ENCODE measurements around the gene CDH2. TPM values are rescaled to one million over a fixed set of nuclear protein-coding genes. Genes with fewer than 3 reads are reported as not detected.

CDH2 gene
- polyA plus RNA-seq, 5 donors: 4.1 to 9.2 (median 6.8) TPM

GRCh38 chr18:28127763-28128658, 48.9 kb downstream of the CDH2 start:
- DNase-seq: no peak

GRCh38 chr18:28127228-28127627, 49.7 kb downstream of the CDH2 start:
- DNase-seq: no peak

GRCh38 chr18:28126768-28127167, 50.2 kb downstream of the CDH2 start:
- no peak for DNase-seq

- DNase-seq: no peak
Observed at GRCh38 chr18:28125051-28125450, 51.9 kb downstream of the CDH2 start.

GRCh38 chr18:28124131-28125029, 52.5 kb downstream of the CDH2 start:
- DNase-seq: no peak

- no peak for DNase-seq
Observed at GRCh38 chr18:28123401-28124030, 53.4 kb downstream of the CDH2 start.

- no peak for DNase-seq
Observed at GRCh38 chr18:28120828-28121515, 56.0 kb downstream of the CDH2 start.

GRCh38 chr18:28116461-28116860, 60.5 kb downstream of the CDH2 start:
- DNase-seq: no peak

- no peak for DNase-seq
Observed at GRCh38 chr18:28115149-28115550, 61.8 kb downstream of the CDH2 start.

- DNase-seq: no peak
Observed at GRCh38 chr18:28114472-28114871, 62.5 kb downstream of the CDH2 start.

GRCh38 chr18:28113271-28114029, 63.5 kb downstream of the CDH2 start:
- DNase-seq: no peak

- no peak for DNase-seq
Observed at GRCh38 chr18:28112056-28112470, 64.9 kb downstream of the CDH2 start.

- DNase-seq: no peak
Observed at GRCh38 chr18:28110924-28111323, 66.0 kb downstream of the CDH2 start.

- DNase-seq: no peak
Observed at GRCh38 chr18:28109781-28110560, 67.0 kb downstream of the CDH2 start.

- DNase-seq: no peak
Observed at GRCh38 chr18:28108814-28109213, 68.1 kb downstream of the CDH2 start.

GRCh38 chr18:28108254-28108653, 68.7 kb downstream of the CDH2 start:
- no peak for DNase-seq

GRCh38 chr18:28099237-28099636, 77.7 kb downstream of the CDH2 start:
- no peak for DNase-seq

GRCh38 chr18:28095631-28096030, 81.3 kb downstream of the CDH2 start:
- no peak for DNase-seq

GRCh38 chr18:28095041-28095440, 81.9 kb downstream of the CDH2 start:
- DNase-seq: no peak

- no peak for DNase-seq
Observed at GRCh38 chr18:28091197-28091596, 85.7 kb downstream of the CDH2 start.
